GM12891 (cell line): ENCODE data around the gene HHAT.

Experiments
- DNase-seq: peaks from one replicate; pipeline ENCODE4 v3.0.0; 2011; ENCODE audit warnings: low spot score; ENCODE audit not compliant: insufficient read length
- FAIRE-seq: peaks from 2 replicates; lab custom pipeline; 2011; peaks lifted over from hg19 to GRCh38; lab: Jason Lieb, UNC
- PAX5 ChIP-seq: IDR thresholded peaks from 2 replicates; pipeline ENCODE4 v1.6.1; 2011; ENCODE audit warnings: low read length, moderate library complexity, mild to moderate bottlenecking; ENCODE audit not compliant: insufficient read depth, severe bottlenecking
- POLR2A ChIP-seq: IDR thresholded peaks from 2 replicates; pipeline ENCODE4 v1.6.1; 2011; ENCODE audit warnings: low read depth, low read length, control low read depth
- POLR2AphosphoS5 ChIP-seq: IDR thresholded peaks from 2 replicates; pipeline ENCODE4 v1.6.1; 2011; ENCODE audit warnings: low read depth, low read length, control low read depth
- POU2F2 ChIP-seq: IDR thresholded peaks from 2 replicates; pipeline ENCODE4 v1.6.1; 2011; ENCODE audit warnings: low read depth, mild to moderate bottlenecking, control low read depth, low read length, moderate library complexity
- SPI1 ChIP-seq: IDR thresholded peaks from 2 replicates; pipeline ENCODE4 v1.6.1; 2011; ENCODE audit warnings: low read depth, low read length, control low read depth
- TAF1 ChIP-seq: IDR thresholded peaks from 2 replicates; pipeline ENCODE4 v1.6.1; 2011; ENCODE audit warnings: low read depth, low read length, control low read depth

HHAT gene

GRCh38 chr1:210369425-210369824 is 40.7 kb downstream of the HHAT start:
- peak; percentile 13 for FAIRE-seq
- DNase-seq, result no peak
- TF ChIP-seq POLR2A, result no peak
- TF ChIP-seq POU2F2, result no peak
- no peak for TF ChIP-seq PAX5
- TF ChIP-seq TAF1, result no peak
- no peak for TF ChIP-seq POLR2AphosphoS5
- TF ChIP-seq SPI1, result no peak

GRCh38 chr1:210371916-210372315 is 43.2 kb downstream of the HHAT start:
- FAIRE-seq (no peak), DNase-seq (no peak)
- TF ChIP-seq POLR2A (no peak), TAF1 (no peak), POU2F2 (no peak), PAX5 (no peak), POLR2AphosphoS5 (no peak), SPI1 (no peak)

GRCh38 chr1:210372491-210372890 is 43.8 kb downstream of the HHAT start:
- no peak for DNase-seq
- TF ChIP-seq PAX5, result no peak
- no peak for TF ChIP-seq SPI1
- no peak for TF ChIP-seq TAF1
- no peak for TF ChIP-seq POU2F2
- no peak for TF ChIP-seq POLR2AphosphoS5
- no peak for TF ChIP-seq POLR2A
- peak; percentile 33 for FAIRE-seq

- peak; percentile 86 for FAIRE-seq
- DNase-seq, result no peak
- no peak for TF ChIP-seq POLR2A
- no peak for TF ChIP-seq TAF1
- TF ChIP-seq POLR2AphosphoS5, result no peak
- no peak for TF ChIP-seq PAX5
- TF ChIP-seq SPI1, result no peak
- TF ChIP-seq POU2F2, result no peak
These were observed 44.4 kb downstream of the HHAT start for GRCh38 chr1:210372931-210373627.

- DNase-seq (no peak), FAIRE-seq (no peak)
- TF ChIP-seq PAX5, result no peak
These were observed 44.9 kb downstream of the HHAT start for GRCh38 chr1:210373628-210373877.

- peak; percentile 87 for FAIRE-seq
- peak; percentile 100 for TF ChIP-seq POLR2AphosphoS5
- peak; percentile 34; the same call in 1 of the 2 replicates for TF ChIP-seq TAF1
- no peak for TF ChIP-seq SPI1
- TF ChIP-seq PAX5, result no peak
- peak; percentile 96 for TF ChIP-seq POU2F2
- TF ChIP-seq POLR2A, result peak; percentile 100
- peak; percentile 47 for DNase-seq
These were observed 45.3 kb downstream of the HHAT start for GRCh38 chr1:210373878-210374599.

GRCh38 chr1:210374600-210374953 is 45.9 kb downstream of the HHAT start:
- FAIRE-seq (no peak), DNase-seq (no peak)
- TF ChIP-seq POLR2AphosphoS5, result no peak
- TF ChIP-seq POLR2A, result no peak
- no peak for TF ChIP-seq SPI1
- no peak for TF ChIP-seq PAX5
- TF ChIP-seq TAF1, result no peak
- no peak for TF ChIP-seq POU2F2

- FAIRE-seq (no peak), DNase-seq (no peak)
- TF ChIP-seq TAF1 (no peak), POLR2A (no peak), SPI1 (no peak), POU2F2 (no peak), PAX5 (no peak), POLR2AphosphoS5 (no peak)
These were observed 48.2 kb downstream of the HHAT start for GRCh38 chr1:210376836-210377372.

- FAIRE-seq (no peak), DNase-seq (no peak)
- TF ChIP-seq POU2F2, result no peak
- TF ChIP-seq POLR2A, result no peak
- no peak for TF ChIP-seq PAX5
- TF ChIP-seq POLR2AphosphoS5, result no peak
- no peak for TF ChIP-seq SPI1
- TF ChIP-seq TAF1, result no peak
These were observed 49.1 kb downstream of the HHAT start for GRCh38 chr1:210377731-210378333.
